ENCODE measurements around the gene TMOD3. TPM values are rescaled to one million over a fixed set of nuclear protein-coding genes. Genes with fewer than 3 reads are reported as not detected.

The TMOD3 gene
- total and polyA plus RNA-seq, 4 donors: 7.2 to 23.9 (median 14.1) TPM

DNA sequence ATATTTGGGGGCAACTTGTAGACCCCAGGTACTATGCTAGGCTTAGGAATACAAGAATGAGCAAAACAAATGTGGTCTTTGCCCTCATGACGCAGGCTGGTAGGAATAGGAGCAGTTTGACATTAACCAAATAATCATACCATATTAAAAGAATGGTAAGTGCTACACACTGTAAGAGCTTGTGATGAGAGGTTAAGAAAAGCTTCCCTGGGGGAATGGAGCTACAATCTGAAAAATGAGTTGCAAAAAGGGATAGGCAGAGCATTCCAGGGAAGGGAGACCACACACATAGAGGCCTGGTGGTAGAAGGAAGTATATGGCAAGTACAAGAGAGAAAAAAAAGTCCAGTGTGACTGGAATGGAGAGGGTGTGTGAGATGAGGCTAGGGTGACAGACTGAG is 37.3 kb downstream of the TMOD3 start:
- Histone ChIP-seq H3K4me1 (ENCODE audit: control insufficient read depth in 4 of 4, insufficient read depth in 4 of 4, low read length in 3 of 4) (peaks cover 0 to 7% (median 6%) of the 10 kb centered on the region in 4 donors), H3K27ac (ENCODE audit: low read depth in 1 of 2, low read length in 2 of 2) (no peak overlapping the region), H3K27me3 (ENCODE audit: control insufficient read depth in 4 of 4, insufficient read depth in 4 of 4, low read length in 3 of 4) (no peaks in the 10 kb centered on the region), H3K4me3 (ENCODE audit: low read depth in 1 of 3, low read length in 3 of 3) (no peak overlapping the region), H3K9ac (ENCODE audit: low read depth in 1 of 2, low read length in 2 of 2) (no peak overlapping the region), H3K36me3 (ENCODE audit: control insufficient read depth in 4 of 4, insufficient read depth in 3 of 4, low read depth in 1 of 4, low read length in 3 of 4) (peaks cover 3 to 16% (median 14%) of the 10 kb centered on the region in 4 donors), H3K9me3 (ENCODE audit: control insufficient read depth in 4 of 4, low read length in 3 of 4) (no peaks in the 10 kb centered on the region)
- 57% methylated on average over 1 of the region's 1 CpG for WGBS
- no peak for DNase-seq (ENCODE audit: low spot score)
- TF ChIP-seq RXRA (IDR thresholded peaks at IDR 0.05) (no peak), HNF4A (conservative IDR thresholded peaks at IDR 0.05) (peak; percentile 29 to 65), ATF3 (IDR thresholded peaks at IDR 0.05) (no peak)

- Histone ChIP-seq H3K9ac (ENCODE audit: low read depth in 1 of 2, low read length in 2 of 2) (peak overlapping the region in 1 of 2 donors; percentile 39), H3K36me3 (ENCODE audit: control insufficient read depth in 4 of 4, insufficient read depth in 3 of 4, low read depth in 1 of 4, low read length in 3 of 4) (peaks cover 2 to 15% (median 10%) of the 10 kb centered on the region in 4 donors), H3K9me3 (ENCODE audit: control insufficient read depth in 4 of 4, low read length in 3 of 4) (no peaks in the 10 kb centered on the region), H3K4me1 (ENCODE audit: control insufficient read depth in 4 of 4, insufficient read depth in 4 of 4, low read length in 3 of 4) (peaks cover 0 to 7% (median 6%) of the 10 kb centered on the region in 4 donors), H3K27me3 (ENCODE audit: control insufficient read depth in 4 of 4, insufficient read depth in 4 of 4, low read length in 3 of 4) (no peaks in the 10 kb centered on the region), H3K27ac (ENCODE audit: low read depth in 1 of 2, low read length in 2 of 2) (no peak overlapping the region), H3K4me3 (ENCODE audit: low read depth in 1 of 3, low read length in 3 of 3) (no peak overlapping the region)
- TF ChIP-seq FOXA2 (IDR thresholded peaks at IDR 0.05): no peak
- TF ChIP-seq ATF3 (IDR thresholded peaks at IDR 0.05): no peak
- no peak for TF ChIP-seq EGR1 (IDR thresholded peaks at IDR 0.05; ENCODE audit: low read depth in 2 of 2)
- peak; percentile 97 to 99 for TF ChIP-seq HNF4A (conservative IDR thresholded peaks at IDR 0.05)
- TF ChIP-seq JUND (IDR thresholded peaks at IDR 0.05): peak in 1 of 2 donors; percentile 74
- TF ChIP-seq MAX (IDR thresholded peaks at IDR 0.05): peak; percentile 39
- TF ChIP-seq NR2F2 (IDR thresholded peaks at IDR 0.05): no peak
- TF ChIP-seq HNF4G (IDR thresholded peaks at IDR 0.05): peak; percentile 71
- TF ChIP-seq ZBTB33 (IDR thresholded peaks at IDR 0.05): peak; percentile 33
- TF ChIP-seq TAF1 (conservative IDR thresholded peaks at IDR 0.05): no peak
- TF ChIP-seq REST (IDR thresholded peaks at IDR 0.05): no peak
- TF ChIP-seq, protein P1, sequence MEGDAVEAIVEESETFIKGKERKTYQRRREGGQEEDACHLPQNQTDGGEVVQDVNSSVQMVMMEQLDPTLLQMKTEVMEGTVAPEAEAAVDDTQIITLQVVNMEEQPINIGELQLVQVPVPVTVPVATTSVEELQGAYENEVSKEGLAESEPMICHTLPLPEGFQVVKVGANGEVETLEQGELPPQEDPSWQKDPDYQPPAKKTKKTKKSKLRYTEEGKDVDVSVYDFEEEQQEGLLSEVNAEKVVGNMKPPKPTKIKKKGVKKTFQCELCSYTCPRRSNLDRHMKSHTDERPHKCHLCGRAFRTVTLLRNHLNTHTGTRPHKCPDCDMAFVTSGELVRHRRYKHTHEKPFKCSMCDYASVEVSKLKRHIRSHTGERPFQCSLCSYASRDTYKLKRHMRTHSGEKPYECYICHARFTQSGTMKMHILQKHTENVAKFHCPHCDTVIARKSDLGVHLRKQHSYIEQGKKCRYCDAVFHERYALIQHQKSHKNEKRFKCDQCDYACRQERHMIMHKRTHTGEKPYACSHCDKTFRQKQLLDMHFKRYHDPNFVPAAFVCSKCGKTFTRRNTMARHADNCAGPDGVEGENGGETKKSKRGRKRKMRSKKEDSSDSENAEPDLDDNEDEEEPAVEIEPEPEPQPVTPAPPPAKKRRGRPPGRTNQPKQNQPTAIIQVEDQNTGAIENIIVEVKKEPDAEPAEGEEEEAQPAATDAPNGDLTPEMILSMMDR (IDR thresholded peaks at IDR 0.05; ENCODE audit: low read depth, low read length, missing input control): no peak
- peak in 1 of 2 donors; percentile 28 for TF ChIP-seq RAD21 (IDR thresholded peaks at IDR 0.05)
- TF ChIP-seq YY1 (IDR thresholded peaks at IDR 0.05): peak; percentile 84
- no peak for TF ChIP-seq GABPA (IDR thresholded peaks at IDR 0.05 in 1 of 2, conservative IDR thresholded peaks at IDR 0.05 in 1 of 2)
- TF ChIP-seq SP1 (IDR thresholded peaks at IDR 0.05): peak; percentile 59
- TF ChIP-seq RXRA (IDR thresholded peaks at IDR 0.05): peak; percentile 35 to 65
- TF ChIP-seq FOXA1 (IDR thresholded peaks at IDR 0.05): no peak
- DNase-seq (ENCODE audit: low spot score): no peak
- 21% methylated on average over 2 of the region's 2 CpGs for WGBS
Observed at GRCh38 chr15:51869060-51869421, 39.6 kb downstream of the TMOD3 start.

All from liver (tissue), 9 donors.